GM12878 (cell line): ENCODE data around the gene MRPL49.
"Not testable (repeated sequence)": the region's sequence is repeated elsewhere in the genome, so short reads cannot be mapped to it uniquely, and the experiment has no call there.

ENCODE experiments used
- RELA ChIP-seq: fragments of 450-650 bp; IDR thresholded peaks from 2 replicates; pipeline ENCODE4 v1.8.0; 2014; ENCODE audit warnings: borderline replicate concordance; ENCODE audit not compliant: partially characterized antibody
- TF ChIP-seq, protein P1 (sequence below): IDR thresholded peaks from 2 replicates; pipeline ENCODE4 v1.6.1; 2012; ENCODE audit warnings: low read length, inconsistent platforms

DNA sequence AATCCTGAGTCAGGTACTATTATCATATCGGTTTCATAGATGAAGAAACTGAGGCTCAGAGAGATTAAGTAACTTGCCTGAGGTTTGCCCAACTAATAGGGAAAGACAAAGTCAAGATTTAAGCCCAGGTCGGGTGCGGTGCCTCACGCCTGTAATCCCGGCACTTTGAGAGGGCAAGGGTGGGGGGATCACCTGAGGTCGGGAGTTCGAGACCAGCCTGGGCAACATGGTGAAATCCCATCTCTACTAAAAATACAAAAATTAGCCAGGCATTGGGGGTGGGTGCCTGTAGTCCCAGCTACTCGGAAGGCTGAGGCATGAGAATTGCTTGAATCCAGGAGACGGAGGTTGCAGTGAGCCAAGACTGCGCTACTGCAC lies 28.0 kb downstream of the MRPL49 start:
- TF ChIP-seq, protein P1, sequence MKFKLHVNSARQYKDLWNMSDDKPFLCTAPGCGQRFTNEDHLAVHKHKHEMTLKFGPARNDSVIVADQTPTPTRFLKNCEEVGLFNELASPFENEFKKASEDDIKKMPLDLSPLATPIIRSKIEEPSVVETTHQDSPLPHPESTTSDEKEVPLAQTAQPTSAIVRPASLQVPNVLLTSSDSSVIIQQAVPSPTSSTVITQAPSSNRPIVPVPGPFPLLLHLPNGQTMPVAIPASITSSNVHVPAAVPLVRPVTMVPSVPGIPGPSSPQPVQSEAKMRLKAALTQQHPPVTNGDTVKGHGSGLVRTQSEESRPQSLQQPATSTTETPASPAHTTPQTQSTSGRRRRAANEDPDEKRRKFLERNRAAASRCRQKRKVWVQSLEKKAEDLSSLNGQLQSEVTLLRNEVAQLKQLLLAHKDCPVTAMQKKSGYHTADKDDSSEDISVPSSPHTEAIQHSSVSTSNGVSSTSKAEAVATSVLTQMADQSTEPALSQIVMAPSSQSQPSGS, result not testable (repeated sequence)
- not testable (repeated sequence) for TF ChIP-seq RELA
